CD14-positive monocyte (primary cell): Measurements from ENCODE around the gene LCE4A. TPM values are rescaled to one million over a fixed set of nuclear protein-coding genes. Genes with fewer than 3 reads are reported as not detected.
"Not testable (repeated sequence)": the region's sequence is repeated elsewhere in the genome, so short reads cannot be mapped to it uniquely, and the experiment has no call there.

Source experiments
- DNase-seq, 3 donors: peaks; one replicate each; pipeline ENCODE4 v3.0.0-alpha.2; 2011 to 2022
- H2AFZ ChIP-seq: 2 replicates; pipeline ENCODE4 v1.6.0; 2012; ENCODE audit warnings: mild to moderate bottlenecking, low read depth, low read length, inconsistent platforms; ENCODE audit not compliant: insufficient read depth, poor library complexity, severe bottlenecking
- H3K27ac ChIP-seq, 2 donors: 1 replicate in 1 of 2; 2 replicates in 1 of 2; pipeline ENCODE4 v1.5.1; 2012 to 2013; ENCODE audit warnings: low read length in 2 of 2, control low read depth in 1 of 2, inconsistent platforms in 1 of 2, low read depth in 1 of 2, mild to moderate bottlenecking in 1 of 2
- H3K27me3 ChIP-seq, 2 donors: one replicate each; pipeline versions ENCODE4 v1.6.0 to v1.6.1; 2011 to 2013; ENCODE audit warnings: low read length in 2 of 2; ENCODE audit not compliant: control insufficient read depth in 2 of 2, insufficient read depth in 2 of 2
- H3K36me3 ChIP-seq, 2 donors: replicated peaks in 1 of 2; 1 replicate in 1 of 2; 2 replicates in 1 of 2; pipeline versions ENCODE4 v1.5.1 to v1.6.1; 2012 to 2013; ENCODE audit warnings: low read length in 2 of 2, control low read depth in 1 of 2, inconsistent platforms in 1 of 2, mild to moderate bottlenecking in 1 of 2; ENCODE audit not compliant: insufficient read depth in 2 of 2, control insufficient read depth in 1 of 2
- H3K4me1 ChIP-seq, 2 donors: 1 replicate in 1 of 2; 2 replicates in 1 of 2; pipeline versions ENCODE4 v1.5.1 to v1.6.1; 2012 to 2013; ENCODE audit warnings: low read length in 2 of 2, control low read depth in 1 of 2, inconsistent platforms in 1 of 2, mild to moderate bottlenecking in 1 of 2, moderate library complexity in 1 of 2; ENCODE audit not compliant: insufficient read depth in 2 of 2, control insufficient read depth in 1 of 2
- H3K4me2 ChIP-seq: replicated peaks from 2 replicates; pipeline ENCODE3; 2012; ENCODE audit warnings: low read length, moderate library complexity, mild to moderate bottlenecking; ENCODE audit not compliant: poor library complexity, severe bottlenecking; ENCODE audit errors: extremely low read depth
- H3K4me3 ChIP-seq, 3 experiments: fragments of 200-600 bp in 1 of 3; sonication (generic) in 1 of 3; replicated peaks in 1 of 3; 1 replicate in 2 of 3; 2 replicates in 1 of 3; pipeline ENCODE4 v1.5.1; 2011 to 2013; ENCODE audit warnings: low read length in 3 of 3, mild to moderate bottlenecking in 3 of 3, control low read depth in 2 of 3, low read depth in 2 of 3, inconsistent platforms in 1 of 3, moderate library complexity in 1 of 3
- H3K79me2 ChIP-seq: 2 replicates; pipeline ENCODE4 v1.6.0; 2012; ENCODE audit warnings: mild to moderate bottlenecking, control low read depth, inconsistent platforms, low read length, moderate library complexity; ENCODE audit not compliant: insufficient read depth
- H3K9ac ChIP-seq: 2 replicates; pipeline ENCODE4 v1.6.0; 2017; ENCODE audit warnings: low read length, mild to moderate bottlenecking; ENCODE audit not compliant: insufficient read depth, poor library complexity, severe bottlenecking
- H3K9me3 ChIP-seq, 2 donors: replicated peaks in 1 of 2; 1 replicate in 1 of 2; 2 replicates in 1 of 2; pipeline versions ENCODE4 v1.5.1 to v1.6.1; 2012 to 2013; ENCODE audit warnings: low read length in 2 of 2, control low read depth in 1 of 2; ENCODE audit not compliant: control insufficient read depth in 1 of 2, insufficient read depth in 1 of 2
- H4K20me1 ChIP-seq: 2 replicates; pipeline ENCODE4 v1.6.0; 2012; ENCODE audit warnings: mild to moderate bottlenecking, low read length, control low read depth, moderate library complexity; ENCODE audit not compliant: insufficient read depth
- H3K27ac Mint-ChIP-seq, 7 donors: one replicate each; pipeline ENCODE4 v1.8.0; 2020; ENCODE audit warnings: mild to moderate bottlenecking in 7 of 7, mixed read lengths in 7 of 7, moderate library complexity in 6 of 7, inconsistent platforms in 2 of 7
- H3K27me3 Mint-ChIP-seq, 3 donors: one replicate each; pipeline ENCODE4 v1.8.0; 2021 to 2022; ENCODE audit warnings: low read depth in 3 of 3, mild to moderate bottlenecking in 3 of 3, mixed read lengths in 3 of 3, moderate library complexity in 3 of 3, inconsistent platforms in 1 of 3
- H3K36me3 Mint-ChIP-seq, 2 donors: one replicate each; pipeline ENCODE4 v1.8.0; 2020; ENCODE audit warnings: mixed read lengths in 2 of 2, inconsistent platforms in 1 of 2, mild to moderate bottlenecking in 1 of 2
- H3K4me1 Mint-ChIP-seq: one replicate; pipeline ENCODE4 v1.8.0; 2020; ENCODE audit warnings: mild to moderate bottlenecking, mixed read lengths
- H3K4me3 Mint-ChIP-seq, 2 donors: one replicate each; pipeline ENCODE4 v1.8.0; 2020; ENCODE audit warnings: mild to moderate bottlenecking in 2 of 2, mixed read lengths in 2 of 2, moderate library complexity in 1 of 2
- H3K9me3 Mint-ChIP-seq, 7 donors: one replicate each; pipeline ENCODE4 v1.8.0; 2020 to 2022; ENCODE audit warnings: mixed read lengths in 7 of 7, mild to moderate bottlenecking in 6 of 7, moderate library complexity in 6 of 7, inconsistent platforms in 2 of 7
- CTCF ChIP-seq: fragments of 200-600 bp; IDR thresholded peaks from one replicate; pipeline ENCODE4 v1.8.0; 2022; ENCODE audit warnings: antibody characterized with exemption, mild to moderate bottlenecking
- WGBS: methylation state at CpG from one replicate; pipeline ENCODE4 v1.1.5; 2013; ENCODE audit warnings: missing lambda C conversion rate; ENCODE audit not compliant: insufficient coverage; 5-methylcytosine and 5-hydroxymethylcytosine counted together
- intact Hi-C, 2 donors: fragments of 100-400 bp; cut with micrococcal nuclease; formaldehyde crosslinking; loops; one replicate each; pipeline versions ENCODE4 v1.15.0 to v1.15.1; 2023
- polyA plus RNA-seq, 3 donors: library from polyadenylated mRNA; depleted of rRNA in 1 of 3; unstranded in 2 of 3; stranded (reverse) in 1 of 3; fragments of 300-500 nt in 2 of 3; fragments of >200 nt in 1 of 3; fragmentation: Illumina TruSeq in 2 of 3; gene quantifications; 1 replicate in 2 of 3; 2 replicates in 1 of 3; pipeline ENCODE4 v1.2.3, GENCODE V29; 2012 to 2021

Gene LCE4A
- polyA plus RNA-seq, 3 donors: not detected

GRCh38 chr1:152663098-152663497 is 44.9 kb upstream of the LCE4A start, which contains the start of gene LCE2D:
Gene LCE2D (plus strand): TSS chr1:152663380. CDS start chr1:152664106, 726 bp downstream.
- H3K79me2 ChIP-seq: no peaks in the 10 kb centered on the region
- no peak within 1 kb of the TSS for H3K27ac ChIP-seq
- no peaks in the 10 kb centered on the region for H3K27me3 ChIP-seq
- no peak within 1 kb of the TSS for H3K4me3 ChIP-seq
- TF ChIP-seq CTCF: no peak
- H4K20me1 ChIP-seq: no peaks in the 10 kb centered on the region
- Mint-ChIP-seq H3K4me1 (no peaks in the 10 kb centered on the region), H3K27me3 (peaks cover 3 to 10% (median 4%) of the 10 kb centered on the region in 3 donors), H3K4me3 (no peak within 1 kb of the TSS), H3K27ac (no peak within 1 kb of the TSS), H3K9me3 (peaks cover 0 to 1% (median 0%) of the 10 kb centered on the region in 7 donors), H3K36me3 (no peaks in the 10 kb centered on the region)
- H3K36me3 ChIP-seq: no peaks in the 10 kb centered on the region
- intact Hi-C loops: no loop called here
- WGBS: 82% methylated on average over 2 of the region's 3 CpGs
- no peak for DNase-seq
- H3K4me1 ChIP-seq: no peaks in the 10 kb centered on the region
- no peak within 1 kb of the TSS for H3K4me2 ChIP-seq
- H3K9ac ChIP-seq: no peak within 1 kb of the TSS
- no peak within 1 kb of the TSS for H2AFZ ChIP-seq
- H3K9me3 ChIP-seq: no peaks in the 10 kb centered on the region

GRCh38 chr1:152666171-152666570 is 41.8 kb upstream of the LCE4A start:
- H3K27ac Mint-ChIP-seq, H3K4me1 Mint-ChIP-seq, H3K9me3 Mint-ChIP-seq, H2AFZ ChIP-seq, H3K9ac ChIP-seq, intact Hi-C loops, H3K36me3 Mint-ChIP-seq, H3K4me3 Mint-ChIP-seq, H3K27ac ChIP-seq, H3K9me3 ChIP-seq, H3K27me3 Mint-ChIP-seq, H3K4me3 ChIP-seq, H3K79me2 ChIP-seq, DNase-seq, H3K36me3 ChIP-seq, H4K20me1 ChIP-seq, H3K27me3 ChIP-seq, H3K4me2 ChIP-seq, H3K4me1 ChIP-seq: not testable (repeated sequence)
- WGBS: no CpG with 5 or more reads among the region's 1 CpG
